ENCODE data around the gene MTRFR. TPM values are rescaled to one million over a fixed set of nuclear protein-coding genes. Genes with fewer than 3 reads are reported as not detected.
"Not testable (repeated sequence)": the region's sequence is repeated elsewhere in the genome, so short reads cannot be mapped to it uniquely, and the experiment has no call there.

MTRFR gene
- total RNA-seq, 1 donor from 2014 or later, result 14.3 TPM

DNA sequence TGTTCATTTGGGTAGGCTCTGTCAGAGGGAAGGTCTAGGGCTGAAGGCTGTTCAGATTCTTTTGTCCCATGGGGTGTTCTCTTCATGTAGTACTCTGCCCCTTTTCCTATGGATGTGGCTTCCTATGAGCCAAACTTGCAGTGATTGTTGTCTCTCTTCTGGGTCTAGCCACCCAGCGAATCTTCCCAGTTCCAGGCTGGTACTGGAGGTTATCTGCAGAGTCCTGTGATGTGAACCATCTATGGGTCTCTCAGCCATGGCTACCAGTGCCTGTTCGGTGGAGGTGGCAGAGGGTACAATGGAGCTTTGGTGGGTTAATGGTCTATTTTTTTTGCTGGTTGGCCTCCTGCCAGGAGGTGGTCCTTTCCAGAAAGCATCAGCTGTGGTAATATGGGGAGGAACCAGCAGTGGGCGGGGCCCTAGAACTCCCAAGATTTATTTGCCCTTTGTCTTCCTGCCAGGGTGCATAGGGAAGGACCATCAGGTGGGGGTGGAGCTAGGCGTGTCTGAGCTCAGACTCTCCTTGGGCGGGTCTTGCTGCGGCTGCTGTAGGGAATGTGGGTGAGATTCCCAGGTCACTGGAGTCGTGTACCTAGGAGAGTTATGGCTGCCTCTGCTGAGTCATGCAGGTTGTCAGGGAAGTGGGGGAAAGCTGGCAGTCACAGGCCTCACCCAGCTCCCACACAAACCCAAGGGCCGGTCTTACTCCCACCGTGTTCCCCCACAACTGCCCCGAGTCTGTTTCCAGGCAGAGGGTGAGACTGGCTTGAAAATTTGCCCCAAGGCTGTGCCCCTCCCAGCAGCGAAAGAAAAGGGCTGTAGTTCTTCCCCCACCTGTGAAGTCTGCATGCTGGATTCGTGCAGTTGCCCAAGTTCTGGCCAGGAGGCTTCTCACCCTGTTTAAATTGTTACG, 17.5 kb downstream of the MTRFR start:
- Mint-ChIP-seq H3K4me3 (ENCODE audit: unreplicated experiment) (no peak overlapping the region), H3K27me3 (ENCODE audit: unreplicated experiment) (no peaks in the 10 kb centered on the region), H3K27ac (ENCODE audit: unreplicated experiment) (peak overlapping the region; percentile 62), H3K36me3 (ENCODE audit: unreplicated experiment) (peaks cover 31% of the 10 kb centered on the region), H3K4me1 (ENCODE audit: unreplicated experiment) (peaks cover 19% of the 10 kb centered on the region), H3K9me3 (ENCODE audit: unreplicated experiment) (no peaks in the 10 kb centered on the region)
- TF ChIP-seq, protein P1, sequence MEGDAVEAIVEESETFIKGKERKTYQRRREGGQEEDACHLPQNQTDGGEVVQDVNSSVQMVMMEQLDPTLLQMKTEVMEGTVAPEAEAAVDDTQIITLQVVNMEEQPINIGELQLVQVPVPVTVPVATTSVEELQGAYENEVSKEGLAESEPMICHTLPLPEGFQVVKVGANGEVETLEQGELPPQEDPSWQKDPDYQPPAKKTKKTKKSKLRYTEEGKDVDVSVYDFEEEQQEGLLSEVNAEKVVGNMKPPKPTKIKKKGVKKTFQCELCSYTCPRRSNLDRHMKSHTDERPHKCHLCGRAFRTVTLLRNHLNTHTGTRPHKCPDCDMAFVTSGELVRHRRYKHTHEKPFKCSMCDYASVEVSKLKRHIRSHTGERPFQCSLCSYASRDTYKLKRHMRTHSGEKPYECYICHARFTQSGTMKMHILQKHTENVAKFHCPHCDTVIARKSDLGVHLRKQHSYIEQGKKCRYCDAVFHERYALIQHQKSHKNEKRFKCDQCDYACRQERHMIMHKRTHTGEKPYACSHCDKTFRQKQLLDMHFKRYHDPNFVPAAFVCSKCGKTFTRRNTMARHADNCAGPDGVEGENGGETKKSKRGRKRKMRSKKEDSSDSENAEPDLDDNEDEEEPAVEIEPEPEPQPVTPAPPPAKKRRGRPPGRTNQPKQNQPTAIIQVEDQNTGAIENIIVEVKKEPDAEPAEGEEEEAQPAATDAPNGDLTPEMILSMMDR (IDR thresholded peaks at IDR 0.05), result no peak
- no peak for DNase-seq (ENCODE audit: extremely low spot score, unreplicated experiment)

DNA sequence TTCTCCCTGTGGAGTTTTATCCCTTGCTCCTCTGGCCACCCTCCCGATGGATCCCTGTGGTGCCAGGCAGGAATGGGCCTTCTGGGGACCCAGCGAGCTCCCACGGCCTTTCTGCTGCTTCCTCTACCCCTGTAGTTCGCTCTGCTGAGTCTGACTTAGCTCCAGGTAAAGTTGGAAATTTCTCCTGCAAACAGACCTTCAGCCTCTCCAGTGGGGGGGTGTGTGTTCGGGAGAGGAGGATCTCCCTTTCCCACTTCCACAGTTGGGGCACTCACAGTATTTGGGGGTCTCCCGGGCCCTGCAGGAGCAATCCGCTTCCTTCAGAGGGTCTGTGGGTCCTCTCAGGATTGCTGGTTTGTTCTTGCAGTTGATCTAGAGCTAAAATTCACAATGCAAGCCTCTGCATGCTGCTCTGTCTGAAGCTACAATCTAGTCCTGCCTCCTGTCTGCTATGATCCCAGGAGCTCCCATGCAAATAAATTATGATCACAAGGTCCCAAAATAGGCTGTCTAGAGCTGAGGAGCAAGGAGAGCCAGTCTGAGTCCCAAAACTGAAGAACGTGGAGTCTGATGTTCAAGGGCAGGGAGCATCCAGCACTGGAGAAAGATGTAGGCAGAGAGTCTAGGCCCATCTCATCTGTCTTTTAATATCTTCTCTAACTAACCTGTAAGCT, 18.3 kb downstream of the MTRFR start:
- H3K36me3 Mint-ChIP-seq (ENCODE audit: unreplicated experiment), result peaks cover 36% of the 10 kb centered on the region
- peaks cover 18% of the 10 kb centered on the region for H3K4me1 Mint-ChIP-seq (ENCODE audit: unreplicated experiment)
- TF ChIP-seq, protein P1 (IDR thresholded peaks at IDR 0.05), result no peak

DNA sequence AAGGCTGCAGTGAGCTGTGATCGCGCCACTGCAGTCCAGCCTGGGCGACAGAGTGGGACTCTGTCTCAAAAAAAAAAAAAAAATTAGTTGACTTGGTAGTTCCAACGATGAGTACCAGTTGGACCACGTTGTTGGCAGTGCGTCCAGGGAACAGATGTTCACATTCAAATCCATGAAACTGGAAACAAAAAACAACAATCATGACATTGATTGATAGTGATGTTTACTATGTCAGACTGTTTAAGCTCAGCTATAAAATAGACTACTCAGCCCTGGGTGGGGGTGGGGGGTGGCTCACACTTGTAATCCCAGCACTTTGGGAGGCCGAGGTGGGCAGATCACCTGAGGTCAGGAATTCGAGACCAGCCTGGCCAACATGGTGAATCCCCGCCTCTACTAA, 19.1 kb downstream of the MTRFR start:
- not testable (repeated sequence) for DNase-seq (ENCODE audit: extremely low spot score, unreplicated experiment); H3K27me3 Mint-ChIP-seq (ENCODE audit: unreplicated experiment); H3K27ac Mint-ChIP-seq (ENCODE audit: unreplicated experiment); H3K4me3 Mint-ChIP-seq (ENCODE audit: unreplicated experiment); H3K9me3 Mint-ChIP-seq (ENCODE audit: unreplicated experiment)
- H3K36me3 Mint-ChIP-seq (ENCODE audit: unreplicated experiment), result peaks cover 34% of the 10 kb centered on the region
- peaks cover 16% of the 10 kb centered on the region for H3K4me1 Mint-ChIP-seq (ENCODE audit: unreplicated experiment)

More for the DNA sequence above, 18.3 kb downstream of the MTRFR start:
- no peak overlapping the region for H3K4me3 Mint-ChIP-seq (ENCODE audit: unreplicated experiment)
- H3K27ac Mint-ChIP-seq (ENCODE audit: unreplicated experiment), result no peak overlapping the region
- H3K27me3 Mint-ChIP-seq (ENCODE audit: unreplicated experiment), result no peaks in the 10 kb centered on the region
- no peaks in the 10 kb centered on the region for H3K9me3 Mint-ChIP-seq (ENCODE audit: unreplicated experiment)
- no peak for DNase-seq (ENCODE audit: extremely low spot score, unreplicated experiment)

DNA sequence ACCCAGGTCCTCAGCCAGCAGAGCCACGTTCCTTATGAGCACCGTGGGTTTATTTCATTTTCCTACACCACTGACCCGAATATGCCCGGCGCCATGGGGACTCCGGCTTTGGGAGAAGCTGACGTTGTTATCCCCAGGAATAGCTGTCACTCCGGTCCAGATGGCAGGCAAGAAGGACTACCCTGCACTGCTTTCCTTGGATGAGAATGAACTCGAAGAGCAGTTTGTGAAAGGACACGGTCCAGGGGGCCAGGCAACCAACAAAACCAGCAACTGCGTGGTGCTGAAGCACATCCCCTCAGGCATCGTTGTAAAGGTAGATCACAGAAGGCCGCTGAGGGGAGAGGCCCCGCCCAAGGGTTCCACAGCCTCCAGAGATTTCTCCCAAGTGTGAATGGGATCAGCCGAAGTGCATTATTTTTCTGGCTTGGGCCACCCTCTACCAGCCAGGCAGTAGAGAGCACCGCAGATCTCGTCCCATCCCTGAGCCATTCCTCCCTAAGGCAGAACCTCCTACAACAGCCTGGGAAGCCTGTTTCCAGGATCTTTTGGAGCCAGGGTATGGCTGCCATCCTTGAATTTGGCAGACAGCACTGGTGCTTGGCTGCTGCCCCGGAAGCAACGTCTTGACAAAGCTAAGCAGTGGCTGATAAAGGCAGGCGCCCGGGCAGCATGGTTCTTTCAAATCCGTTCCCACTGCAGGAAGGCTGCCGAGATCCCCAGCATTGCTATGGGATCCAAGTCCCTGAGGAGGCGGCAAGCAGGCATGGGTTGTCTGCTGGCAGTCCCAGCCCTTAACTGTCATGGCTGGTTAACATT, 20.6 kb downstream of the MTRFR start:
- TF ChIP-seq, protein P1 (IDR thresholded peaks at IDR 0.05), result no peak
- Mint-ChIP-seq H3K4me1 (ENCODE audit: unreplicated experiment) (peaks cover 14% of the 10 kb centered on the region), H3K9me3 (ENCODE audit: unreplicated experiment) (no peaks in the 10 kb centered on the region), H3K27me3 (ENCODE audit: unreplicated experiment) (no peaks in the 10 kb centered on the region), H3K27ac (ENCODE audit: unreplicated experiment) (no peak overlapping the region), H3K36me3 (ENCODE audit: unreplicated experiment) (peaks cover 30% of the 10 kb centered on the region), H3K4me3 (ENCODE audit: unreplicated experiment) (no peak overlapping the region)
- DNase-seq (ENCODE audit: extremely low spot score, unreplicated experiment), result no peak

DNA sequence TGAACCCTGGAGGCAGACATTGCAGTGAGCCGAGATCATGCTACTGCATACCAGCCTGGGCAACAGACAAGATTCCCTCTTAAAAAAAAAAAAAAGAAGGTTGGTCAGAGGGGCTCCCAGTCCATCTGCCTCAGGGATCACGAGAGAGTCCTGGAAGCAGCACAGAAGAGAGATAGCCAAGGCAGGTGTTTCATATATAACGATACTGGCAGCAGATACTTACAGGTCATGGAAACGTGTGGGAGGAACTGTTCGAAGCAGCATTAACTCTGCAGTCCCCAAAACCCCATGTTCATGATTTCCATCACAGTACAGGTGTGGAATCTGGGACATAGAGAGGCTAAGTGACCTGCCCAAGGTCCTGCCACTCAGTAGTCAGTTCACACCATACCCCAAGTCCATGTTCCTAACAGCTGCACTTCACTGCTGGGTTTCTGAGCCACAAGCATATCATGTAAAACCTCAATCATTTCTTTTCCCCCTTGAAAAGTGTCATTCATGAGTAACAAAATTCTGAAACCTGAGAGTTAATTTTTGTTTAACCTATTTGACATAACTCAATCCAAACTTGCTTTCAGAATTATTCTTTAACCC, 21.7 kb downstream of the MTRFR start:
- no peak for DNase-seq (ENCODE audit: extremely low spot score, unreplicated experiment)
- no peaks in the 10 kb centered on the region for H3K27me3 Mint-ChIP-seq (ENCODE audit: unreplicated experiment)
- peaks cover 35% of the 10 kb centered on the region for H3K36me3 Mint-ChIP-seq (ENCODE audit: unreplicated experiment)
- peaks cover 14% of the 10 kb centered on the region for H3K4me1 Mint-ChIP-seq (ENCODE audit: unreplicated experiment)
- TF ChIP-seq, protein P1 (IDR thresholded peaks at IDR 0.05), result no peak
- no peak overlapping the region for H3K27ac Mint-ChIP-seq (ENCODE audit: unreplicated experiment)
- no peaks in the 10 kb centered on the region for H3K9me3 Mint-ChIP-seq (ENCODE audit: unreplicated experiment)
- no peak overlapping the region for H3K4me3 Mint-ChIP-seq (ENCODE audit: unreplicated experiment)

Data from osteocyte (in vitro differentiated cells).